H1 (cell line): ENCODE results near the gene ZFAND4. TPM values are rescaled to one million over a fixed set of nuclear protein-coding genes. Genes with fewer than 3 reads are reported as not detected.

Experiments used
- CTCF ChIA-PET: fragments of 300-600 bp; sonication (Branson Sonifier 250); formaldehyde crosslinking; loops from one replicate; lab custom pipeline; 2021; ENCODE audit not compliant: partially characterized antibody; lab: Charles Lee
- POLR2A ChIA-PET: fragments of 300-600 bp; sonication (Branson Sonifier 250); formaldehyde crosslinking; loops from one replicate; lab custom pipeline; 2021; ENCODE audit warnings: inconsistent platforms; ENCODE audit not compliant: partially characterized antibody; lab: Charles Lee
- DNase-seq, 2 experiments: peaks; one replicate each; pipeline versions ENCODE4 v3.0.0 to v3.0.0-alpha.2; 2010 to 2022; ENCODE audit warnings: low spot score in 2 of 2, low read depth in 1 of 2, mixed read lengths in 1 of 2
- FAIRE-seq: peaks from 2 replicates; lab custom pipeline; 2011; peaks lifted over from hg19 to GRCh38; lab: Jason Lieb, UNC
- H2AFZ ChIP-seq: 2 replicates; pipeline ENCODE4 v1.8.1; 2012; ENCODE audit warnings: low read length, inconsistent platforms
- H2AK5ac ChIP-seq: 2 replicates; pipeline ENCODE4 v1.6.1; 2013; ENCODE audit warnings: low read depth, low read length
- H2BK120ac ChIP-seq: replicated peaks from 2 replicates; pipeline ENCODE3; 2013; ENCODE audit warnings: low read depth, low read length, inconsistent platforms
- H2BK12ac ChIP-seq: 2 replicates; pipeline ENCODE4 v1.6.1; 2013; ENCODE audit warnings: low read depth, low read length
- H2BK15ac ChIP-seq: 2 replicates; pipeline ENCODE4 v1.6.1; 2013; ENCODE audit warnings: low read length
- H2BK20ac ChIP-seq: 2 replicates; pipeline ENCODE4 v1.6.1; 2013; ENCODE audit warnings: low read length
- H2BK5ac ChIP-seq: 2 replicates; pipeline ENCODE4 v1.6.1; 2013; ENCODE audit warnings: low read depth, low read length
- H3K14ac ChIP-seq: 2 replicates; pipeline ENCODE4 v1.6.1; 2013; ENCODE audit warnings: inconsistent platforms; ENCODE audit not compliant: insufficient read length
- H3K18ac ChIP-seq: 2 replicates; pipeline ENCODE4 v1.6.1; 2013; ENCODE audit warnings: low read length; ENCODE audit errors: extremely low read depth
- H3K23ac ChIP-seq: 2 replicates; pipeline ENCODE4 v1.6.1; 2013; ENCODE audit warnings: inconsistent platforms; ENCODE audit not compliant: insufficient read length
- H3K23me2 ChIP-seq: 2 replicates; pipeline ENCODE4 v1.6.1; 2013; ENCODE audit warnings: low read depth, low read length
- H3K27ac ChIP-seq: 2 replicates; pipeline ENCODE4 v1.6.1; 2011; ENCODE audit warnings: low read depth, low read length, inconsistent platforms
- H3K27me3 ChIP-seq, 4 experiments: replicated peaks in 1 of 4; 1 replicate in 1 of 4; 2 replicates in 3 of 4; pipeline versions ENCODE4 v1.6.1 to v1.8.1; 2011 to 2013; ENCODE audit warnings: low read length in 3 of 4, mild to moderate bottlenecking in 3 of 4, inconsistent platforms in 2 of 4, mixed read lengths in 2 of 4, moderate library complexity in 1 of 4; ENCODE audit not compliant: control insufficient read depth in 3 of 4, insufficient read depth in 3 of 4; ENCODE audit errors: extremely low read depth in 1 of 4
- H3K36me3 ChIP-seq, 4 experiments: 2 replicates each; pipeline versions ENCODE4 v1.6.1 to v1.8.1; 2011 to 2013; ENCODE audit warnings: mild to moderate bottlenecking in 4 of 4, low read length in 3 of 4, moderate library complexity in 2 of 4, control low read depth in 1 of 4, inconsistent platforms in 1 of 4; ENCODE audit not compliant: insufficient read depth in 4 of 4, control insufficient read depth in 2 of 4
- H3K4ac ChIP-seq: replicated peaks from 2 replicates; pipeline ENCODE3; 2013; ENCODE audit warnings: low read length, low read depth, mixed read lengths, inconsistent platforms; ENCODE audit not compliant: insufficient read length
- H3K4me1 ChIP-seq, 4 experiments: replicated peaks in 1 of 4; 1 replicate in 1 of 4; 2 replicates in 3 of 4; pipeline versions ENCODE4 v1.6.1 to v1.8.1; 2011 to 2013; ENCODE audit warnings: low read length in 3 of 4, inconsistent platforms in 2 of 4, mixed read lengths in 1 of 4; ENCODE audit not compliant: insufficient read depth in 4 of 4, control insufficient read depth in 3 of 4
- H3K4me2 ChIP-seq, 2 experiments: 2 replicates each; pipeline versions ENCODE4 v1.6.1 to v1.8.1; 2011 to 2013; ENCODE audit warnings: low read depth in 2 of 2, low read length in 2 of 2, control low read depth in 1 of 2, inconsistent platforms in 1 of 2, mild to moderate bottlenecking in 1 of 2; ENCODE audit not compliant: insufficient read depth in 1 of 2
- H3K4me3 ChIP-seq, 4 experiments: fragments of 200-600, 300-600 bp in 1 of 4; sonication (generic), shearing (Covaris generic), sonication (Bioruptor Twin) in 1 of 4; 2 replicates each; pipeline versions ENCODE4 v1.5.1 to v1.8.1; 2011 to 2016; ENCODE audit warnings: low read length in 4 of 4, low read depth in 3 of 4, control low read depth in 2 of 4, inconsistent platforms in 2 of 4, mild to moderate bottlenecking in 2 of 4, mixed read lengths in 1 of 4, moderate library complexity in 1 of 4; ENCODE audit not compliant: insufficient read depth in 2 of 4; ENCODE audit errors: extremely low read depth in 1 of 4
- H3K56ac ChIP-seq: replicated peaks from 2 replicates; pipeline ENCODE3; 2013; ENCODE audit warnings: low read depth, mild to moderate bottlenecking, mixed read lengths, low read length, inconsistent platforms; ENCODE audit not compliant: insufficient read length
- H3K79me1 ChIP-seq: 2 replicates; pipeline ENCODE4 v1.6.1; 2013; ENCODE audit warnings: low read depth, low read length, control low read depth
- H3K79me2 ChIP-seq, 2 experiments: 2 replicates each; pipeline versions ENCODE4 v1.6.1 to v1.8.1; 2012 to 2013; ENCODE audit warnings: low read length in 2 of 2, mild to moderate bottlenecking in 2 of 2, inconsistent platforms in 1 of 2; ENCODE audit not compliant: insufficient read depth in 2 of 2, control insufficient read depth in 1 of 2
- H3K9ac ChIP-seq, 4 experiments: replicated peaks in 1 of 4; 1 replicate in 1 of 4; 2 replicates in 3 of 4; pipeline versions ENCODE4 v1.6.1 to v1.8.1; 2011 to 2013; ENCODE audit warnings: low read depth in 3 of 4, low read length in 3 of 4, control low read depth in 2 of 4, mild to moderate bottlenecking in 2 of 4, moderate library complexity in 2 of 4, inconsistent platforms in 1 of 4; ENCODE audit errors: extremely low read depth in 1 of 4
- H3K9me3 ChIP-seq, 2 experiments: 2 replicates each; pipeline versions ENCODE4 v1.6.1 to v1.8.1; 2012 to 2013; ENCODE audit warnings: mild to moderate bottlenecking in 2 of 2, moderate library complexity in 2 of 2, control low read depth in 1 of 2, inconsistent platforms in 1 of 2, low read depth in 1 of 2, low read length in 1 of 2, mixed read lengths in 1 of 2; ENCODE audit not compliant: insufficient read depth in 2 of 2
- H4K20me1 ChIP-seq, 2 experiments: replicated peaks in 1 of 2; 2 replicates each; pipeline versions ENCODE3 to v1.8.1; 2011 to 2013; ENCODE audit warnings: inconsistent platforms in 2 of 2, low read length in 2 of 2, mild to moderate bottlenecking in 1 of 2; ENCODE audit not compliant: insufficient read depth in 2 of 2, control insufficient read depth in 1 of 2
- H4K5ac ChIP-seq: 2 replicates; pipeline ENCODE4 v1.6.1; 2013; ENCODE audit warnings: low read length, low read depth, mixed read lengths, inconsistent platforms; ENCODE audit not compliant: insufficient read length
- H4K8ac ChIP-seq: 2 replicates; pipeline ENCODE4 v1.8.0; 2013; ENCODE audit warnings: mild to moderate bottlenecking, moderate library complexity, low read length, inconsistent platforms; ENCODE audit not compliant: insufficient read depth; ENCODE audit errors: extremely low read depth
- H4K91ac ChIP-seq: replicated peaks from 2 replicates; pipeline ENCODE3; 2013; ENCODE audit warnings: low read length, mixed read lengths, inconsistent platforms; ENCODE audit not compliant: insufficient read length
- BCL11A ChIP-seq, 2 experiments: IDR thresholded peaks; one replicate each; pipeline ENCODE4 v1.6.1; 2011; ENCODE audit warnings: low read depth in 2 of 2, low read length in 2 of 2, mild to moderate bottlenecking in 2 of 2
- CBX5 ChIP-seq: fragments of 300-800, 300-1000 bp; sonication (generic); IDR thresholded peaks from 2 replicates; pipeline ENCODE4 v1.7.1; 2016; ENCODE audit warnings: antibody characterized with exemption, low read length, low read depth
- CEBPB ChIP-seq: IDR thresholded peaks from 2 replicates; pipeline ENCODE4 v1.6.1; 2012; ENCODE audit warnings: low read depth, low read length
- EP300 ChIP-seq, 2 experiments: IDR thresholded peaks; 1 replicate in 1 of 2; 2 replicates in 1 of 2; pipeline ENCODE4 v1.6.1; 2011 to 2012; ENCODE audit warnings: low read depth in 2 of 2, low read length in 2 of 2, mild to moderate bottlenecking in 2 of 2, borderline replicate concordance in 1 of 2, inconsistent platforms in 1 of 2, moderate library complexity in 1 of 2
- FOSL1 ChIP-seq: IDR thresholded peaks from 2 replicates; pipeline ENCODE4 v1.6.1; 2011; ENCODE audit warnings: mild to moderate bottlenecking, low read depth, low read length, moderate library complexity; ENCODE audit not compliant: insufficient read depth
- GABPA ChIP-seq: IDR thresholded peaks from 2 replicates; pipeline ENCODE4 v1.6.1; 2011; ENCODE audit warnings: mild to moderate bottlenecking, low read length, moderate library complexity, borderline replicate concordance; ENCODE audit not compliant: insufficient read depth
- KDM1A ChIP-seq: fragments of 200-600, 300-600 bp; sonication (generic); IDR thresholded peaks from 2 replicates; pipeline ENCODE4 v1.7.1; 2016; ENCODE audit warnings: mild to moderate bottlenecking, low read length, borderline replicate concordance
- KDM5A ChIP-seq: fragments of 200-600 bp; IDR thresholded peaks from 2 replicates; pipeline ENCODE4 v1.7.1; 2012; ENCODE audit warnings: mild to moderate bottlenecking, low read length, inconsistent platforms, mixed read lengths
- POLR2AphosphoS5 ChIP-seq: IDR thresholded peaks from 2 replicates; pipeline ENCODE4 v1.6.1; 2011; ENCODE audit warnings: low read depth, low read length
- RNF2 ChIP-seq: fragments of 200-900, 300-1000 bp; sonication (generic); IDR thresholded peaks from 2 replicates; pipeline ENCODE4 v1.7.1; 2016; ENCODE audit warnings: borderline replicate concordance, low read depth, mild to moderate bottlenecking, antibody characterized with exemption, low read length; ENCODE audit not compliant: poor library complexity, severe bottlenecking; ENCODE audit errors: missing control alignments
- RXRA ChIP-seq: IDR thresholded peaks from 2 replicates; pipeline ENCODE4 v1.6.1; 2011; ENCODE audit warnings: low read depth, mild to moderate bottlenecking, low read length, moderate library complexity; ENCODE audit not compliant: insufficient read depth
- SIX5 ChIP-seq: IDR thresholded peaks from 2 replicates; pipeline ENCODE4 v1.6.1; 2011; ENCODE audit warnings: mild to moderate bottlenecking, low read depth, low read length
- TAF7 ChIP-seq: optimal IDR thresholded peaks from 2 replicates; pipeline ENCODE3; 2011; ENCODE audit warnings: low read depth, mild to moderate bottlenecking, inconsistent platforms, low read length, moderate library complexity, borderline replicate concordance
- WGBS, 2 experiments: shearing (Covaris generic) in 1 of 2; methylation state at CpG; one replicate each; pipeline versions ENCODE4 v1.1.6 to v1.1.7; 2013 to 2015; ENCODE audit warnings: low lambda C conversion rate in 2 of 2, mixed read lengths in 2 of 2, inconsistent platforms in 1 of 2, low coverage in 1 of 2, missing lambda C conversion rate in 1 of 2; ENCODE audit not compliant: insufficient replicate concordance in 2 of 2, insufficient coverage in 1 of 2, insufficient read length in 1 of 2; ENCODE audit errors: extremely low coverage in 1 of 2, missing lambda C conversion rate in 1 of 2; 5-methylcytosine and 5-hydroxymethylcytosine counted together
- polyA plus RNA-seq, 7 experiments: library from polyadenylated mRNA; depleted of rRNA in 3 of 7; stranded (reverse) in 5 of 7; unstranded in 2 of 7; fragments of >200 nt in 5 of 7; fragments of 200-250 nt in 2 of 7; gene quantifications; 1 replicate in 5 of 7; 2 replicates in 1 of 7; 4 replicates in 1 of 7; pipeline versions ENCODE4 v1.2.1 to v1.2.3, GENCODE V29; 2011 to 2013; ENCODE audit warnings: missing spikeins in 2 of 7, mixed read lengths in 2 of 7
- total RNA-seq: library from RNA; stranded (reverse); fragmentation: NEBNext Ultra II Directional; extraction: Animal tissue kit (Norgen Biotek cat#: 25700); gene quantifications from 2 replicates; pipeline ENCODE4 v1.2.1, GENCODE V29; 2021

Gene ZFAND4
- total and polyA plus RNA-seq, 2 of the 8 experiments (the other 6 are each of a cell fraction or from before 2014, with no cell fraction given), result 2.8 to 17.8 TPM

DNA sequence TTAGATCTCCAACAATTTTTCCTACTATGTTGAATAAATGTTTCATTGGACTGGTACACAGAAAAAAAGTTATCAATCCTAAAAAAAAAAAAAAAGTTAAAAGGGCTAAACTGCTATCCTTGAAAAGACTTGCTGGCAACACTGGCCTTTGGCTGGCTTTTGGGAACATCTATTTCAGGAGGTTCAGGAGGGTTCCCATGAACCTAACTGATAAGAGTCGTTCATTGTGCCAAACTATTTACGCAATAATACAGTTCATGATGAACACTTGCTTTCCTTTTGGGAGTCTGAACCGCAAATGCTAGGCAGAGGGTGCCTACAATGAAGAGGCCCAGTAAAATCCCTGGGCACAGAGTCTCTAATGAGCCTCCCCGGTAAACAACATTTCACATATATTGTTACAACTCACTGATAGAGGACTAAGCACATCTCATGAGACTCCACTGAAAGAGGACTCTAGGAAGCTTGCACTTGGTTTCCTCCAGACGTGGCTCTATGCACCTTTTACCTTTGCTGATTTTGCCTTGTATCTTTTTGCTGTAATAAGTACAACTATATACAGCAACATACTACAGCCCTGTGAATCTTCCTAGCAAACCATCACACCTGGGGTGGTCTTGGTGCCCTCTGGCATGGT, 45.0 kb downstream of the ZFAND4 start:
- no peak overlapping the region for H3K56ac ChIP-seq
- 93% methylated on average over 5 of the region's 5 CpGs; no CpG with 5 or more reads in 1 of the 2 experiments for WGBS, 2 experiments
- no peak overlapping the region for H2BK20ac ChIP-seq
- no peak overlapping the region for H2BK5ac ChIP-seq
- no peak overlapping the region for H3K4ac ChIP-seq
- ChIA-PET POLR2A (interaction anchor here (0.6 kb wide), 1 partner anchor 19 kb away, joined by 3 read pairs; no protein-coding TSS in a partner anchor), CTCF (interaction anchor here (1.5 kb wide), 1 partner anchor 17 kb away, joined by 4 read pairs; no protein-coding TSS in a partner anchor)
- no peak overlapping the region for H3K23ac ChIP-seq
- H3K79me2 ChIP-seq, result no peaks in the 10 kb centered on the region; a peak in 1 of 4 replicates
- H3K27ac ChIP-seq, result no peak overlapping the region
- no peak overlapping the region for H3K14ac ChIP-seq
- H3K9ac ChIP-seq, result no peak overlapping the region; a peak in 1 of 7 replicates
- no peaks in the 10 kb centered on the region for H3K4me1 ChIP-seq
- no peak overlapping the region for H2BK120ac ChIP-seq
- FAIRE-seq (no peak), DNase-seq (no peak)
- no peaks in the 10 kb centered on the region for H3K9me3 ChIP-seq
- H4K91ac ChIP-seq, result no peak overlapping the region
- H4K20me1 ChIP-seq, result no peaks in the 10 kb centered on the region
- no peak overlapping the region for H2BK12ac ChIP-seq
- no peak overlapping the region for H3K4me3 ChIP-seq
- H3K18ac ChIP-seq, result no peak overlapping the region
- no peaks in the 10 kb centered on the region for H3K23me2 ChIP-seq
- no peak overlapping the region for H2AFZ ChIP-seq
- H3K27me3 ChIP-seq, result no peaks in the 10 kb centered on the region
- H3K4me2 ChIP-seq, result no peak overlapping the region
- no peak overlapping the region for H2AK5ac ChIP-seq
- no peaks in the 10 kb centered on the region for H3K79me1 ChIP-seq
- no peak overlapping the region for H4K8ac ChIP-seq
- no peak overlapping the region for H4K5ac ChIP-seq
- H2BK15ac ChIP-seq, result no peak overlapping the region
- H3K36me3 ChIP-seq, result peaks cover 0 to 9% (median 4%) of the 10 kb centered on the region in 4 experiments; a peak in 5 of 8 replicates
- no peak for TF ChIP-seq KDM5A
- no peak for TF ChIP-seq RNF2
- TF ChIP-seq KDM1A, result no peak
- no peak for TF ChIP-seq CBX5
- TF ChIP-seq EP300 (IDR thresholded peaks at IDR 0.05; ENCODE audit: borderline replicate concordance in 1 of 2, low read depth in 2 of 2, low read length in 2 of 2), result no peak
- no peak for TF ChIP-seq BCL11A (IDR thresholded peaks at IDR 0.05; ENCODE audit: low read depth in 2 of 2, low read length in 2 of 2)
- no peak for TF ChIP-seq SIX5
- TF ChIP-seq CEBPB, result no peak
- TF ChIP-seq FOSL1, result no peak
- no peak for TF ChIP-seq TAF7
- TF ChIP-seq POLR2AphosphoS5, result no peak
- TF ChIP-seq GABPA, result no peak
- TF ChIP-seq RXRA, result no peak
